Heart left ventricle (tissue), 13 donors: ENCODE measurements around the gene DEFB131B.

ENCODE experiments used
- CTCF ChIP-seq, 12 donors: fragments of 200-600 bp; sonication (generic) in 4 of 12; IDR thresholded peaks; one replicate each; pipeline versions ENCODE4 v1.5.0 to v1.8.0; 2018 to 2022; ENCODE audit warnings: antibody characterized with exemption in 12 of 12, mild to moderate bottlenecking in 5 of 12
- POLR2A ChIP-seq, 2 donors: fragments of 450-650 bp; IDR thresholded peaks; one replicate each; pipeline ENCODE4 v1.6.1; 2017; ENCODE audit warnings: antibody characterized with exemption in 2 of 2, mild to moderate bottlenecking in 2 of 2, moderate library complexity in 2 of 2
- donor health status: ischemic (EF 13 %, LVEDD 7.1; RV severe dilation, severe dysfunction).
- donor health status: DM: no; HTN: yes; CAD: no.
- donor health status: DM: no; HTN: no; CAD: no.
- donor health status: ischemic (EF 25% LVEDD 6.9; RV normal size, moderate dysfunction).
- donor health status: ischemic (EF 25% LVEDD 5.7; RV mildly dilated, moderate dysfunction).
- donor health status: ischemic (EF 35%, LVEDD 5.7; RV mildly dilated, moderate dysfunction).
- donor health status: nonischemic (EF 11% LVEDD 7.7; RV severe dilation, severe dysfunction).
- donor health status: DM: yes; HTN: yes; CAD: no.
- donor health status: PGD.
- donor health status: ischemic (EF 29% LVEDD 5.4; RV normal size, mild dysfunction).
- donor health status: nonischemic (EF 23%, LVEDD 6.1; RV moderate dilation, normal function).

- TF ChIP-seq POLR2A (IDR thresholded peaks at IDR 0.05) (no peak), CTCF (IDR thresholded peaks at IDR 0.05) (no peak)
Measured at GRCh38 chr11:71917646-71918140, 39.4 kb downstream of the DEFB131B start.
